GM12872 (cell line): Measurements from ENCODE around the gene NR3C2.

ENCODE experiments used
- TF ChIP-seq, protein P1 (sequence below): IDR thresholded peaks from 3 replicates; pipeline ENCODE4 v1.5.1; 2011; ENCODE audit warnings: low read depth, mild to moderate bottlenecking, low read length, moderate library complexity; ENCODE audit not compliant: insufficient read depth

The NR3C2 gene

DNA sequence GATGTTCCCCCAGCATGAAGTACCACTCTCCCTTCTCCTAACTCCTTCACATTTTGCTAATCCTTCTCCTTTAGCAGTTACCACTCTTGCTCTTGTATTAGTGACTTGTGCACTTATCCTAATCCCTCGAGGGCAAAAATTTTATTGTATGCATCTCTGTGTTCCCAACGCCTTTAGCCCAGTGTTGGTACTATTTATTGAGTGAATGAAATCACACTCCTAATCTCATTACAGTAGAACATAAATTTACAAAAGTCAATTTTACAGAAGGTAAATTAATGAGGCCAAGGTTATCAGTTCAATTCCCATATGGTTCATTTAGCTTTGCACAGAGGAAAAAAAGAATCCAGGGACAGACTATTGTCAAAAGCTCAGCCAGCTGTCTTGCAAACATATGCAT lies 178.4 kb downstream of the NR3C2 start:
- TF ChIP-seq, protein P1, sequence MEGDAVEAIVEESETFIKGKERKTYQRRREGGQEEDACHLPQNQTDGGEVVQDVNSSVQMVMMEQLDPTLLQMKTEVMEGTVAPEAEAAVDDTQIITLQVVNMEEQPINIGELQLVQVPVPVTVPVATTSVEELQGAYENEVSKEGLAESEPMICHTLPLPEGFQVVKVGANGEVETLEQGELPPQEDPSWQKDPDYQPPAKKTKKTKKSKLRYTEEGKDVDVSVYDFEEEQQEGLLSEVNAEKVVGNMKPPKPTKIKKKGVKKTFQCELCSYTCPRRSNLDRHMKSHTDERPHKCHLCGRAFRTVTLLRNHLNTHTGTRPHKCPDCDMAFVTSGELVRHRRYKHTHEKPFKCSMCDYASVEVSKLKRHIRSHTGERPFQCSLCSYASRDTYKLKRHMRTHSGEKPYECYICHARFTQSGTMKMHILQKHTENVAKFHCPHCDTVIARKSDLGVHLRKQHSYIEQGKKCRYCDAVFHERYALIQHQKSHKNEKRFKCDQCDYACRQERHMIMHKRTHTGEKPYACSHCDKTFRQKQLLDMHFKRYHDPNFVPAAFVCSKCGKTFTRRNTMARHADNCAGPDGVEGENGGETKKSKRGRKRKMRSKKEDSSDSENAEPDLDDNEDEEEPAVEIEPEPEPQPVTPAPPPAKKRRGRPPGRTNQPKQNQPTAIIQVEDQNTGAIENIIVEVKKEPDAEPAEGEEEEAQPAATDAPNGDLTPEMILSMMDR: no peak

DNA sequence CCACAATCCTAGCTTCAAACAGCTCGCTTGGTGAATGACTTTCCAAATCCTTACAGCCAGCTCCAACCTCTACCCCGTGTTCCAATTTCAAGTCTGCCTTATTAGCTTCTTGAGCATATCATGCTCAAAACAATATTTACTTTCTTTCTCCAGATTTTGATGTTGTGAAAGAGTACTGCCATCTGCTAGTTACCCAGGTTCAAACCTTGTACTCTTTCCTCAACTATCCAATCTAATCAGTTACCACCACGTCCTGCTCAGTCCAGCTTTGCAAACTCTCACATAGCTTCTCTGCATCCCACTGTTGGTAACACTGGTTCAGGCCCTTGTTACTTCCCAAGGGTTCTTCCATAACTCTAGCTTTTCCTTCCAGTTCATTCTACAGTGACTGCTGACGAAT lies 179.1 kb downstream of the NR3C2 start:
- TF ChIP-seq, protein P1: no peak

DNA sequence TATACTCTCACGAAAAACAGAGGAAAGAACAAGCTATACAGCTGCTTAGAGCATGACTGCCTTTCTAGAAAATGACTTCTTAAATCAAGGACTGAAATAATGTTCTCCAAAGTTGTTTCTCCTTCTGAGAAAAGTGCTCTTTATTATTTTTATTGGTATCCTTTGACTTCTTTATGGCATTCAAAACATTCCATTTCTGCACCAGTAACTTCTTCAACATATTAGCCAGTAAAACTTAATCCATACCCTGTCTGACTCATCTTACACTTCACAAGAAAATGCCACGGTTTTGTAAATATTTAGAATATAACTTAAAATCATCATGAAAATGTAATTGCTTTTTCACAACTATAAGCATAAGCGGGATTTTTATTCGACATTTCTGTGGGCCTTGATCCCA lies 180.4 kb downstream of the NR3C2 start:
- TF ChIP-seq, protein P1: no peak

DNA sequence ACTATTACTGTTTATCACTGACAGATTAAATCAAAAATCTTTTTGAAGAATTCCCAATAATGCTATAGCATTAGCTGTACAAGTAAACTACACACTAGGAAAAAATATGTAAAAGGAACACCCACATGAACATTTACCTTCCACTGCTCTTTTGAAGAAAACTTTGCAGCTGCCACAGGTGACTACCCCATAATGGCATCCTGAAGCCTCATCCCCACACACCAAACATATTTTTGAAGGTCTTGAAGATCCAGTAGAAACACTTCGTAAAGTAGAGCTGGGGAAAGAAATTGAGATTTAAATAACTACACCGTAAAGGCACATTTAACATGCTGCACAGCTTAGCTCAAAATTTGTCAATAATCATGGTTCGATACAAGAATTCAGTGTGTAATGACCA lies 182.4 kb downstream of the NR3C2 start:
- TF ChIP-seq, protein P1: no peak

DNA sequence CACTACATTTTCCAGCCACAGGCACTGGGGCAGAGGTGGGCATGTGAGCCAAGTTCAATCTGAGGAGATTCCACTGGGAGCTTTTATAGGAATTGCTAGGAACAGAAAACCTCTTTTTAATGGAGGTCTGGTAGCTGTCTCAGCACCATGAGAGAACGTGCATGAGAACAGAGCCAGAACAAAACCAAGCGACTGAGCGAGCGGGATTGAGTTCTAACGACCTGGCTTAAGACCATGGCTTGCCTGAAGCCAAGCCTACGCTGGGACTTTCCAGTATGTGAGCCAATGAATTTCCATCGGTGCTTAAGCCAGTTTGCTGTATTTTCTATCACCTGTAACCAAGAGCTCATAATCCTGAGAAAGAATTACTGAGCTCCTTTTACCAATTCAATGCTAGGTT lies 183.7 kb downstream of the NR3C2 start:
- TF ChIP-seq, protein P1: no peak

DNA sequence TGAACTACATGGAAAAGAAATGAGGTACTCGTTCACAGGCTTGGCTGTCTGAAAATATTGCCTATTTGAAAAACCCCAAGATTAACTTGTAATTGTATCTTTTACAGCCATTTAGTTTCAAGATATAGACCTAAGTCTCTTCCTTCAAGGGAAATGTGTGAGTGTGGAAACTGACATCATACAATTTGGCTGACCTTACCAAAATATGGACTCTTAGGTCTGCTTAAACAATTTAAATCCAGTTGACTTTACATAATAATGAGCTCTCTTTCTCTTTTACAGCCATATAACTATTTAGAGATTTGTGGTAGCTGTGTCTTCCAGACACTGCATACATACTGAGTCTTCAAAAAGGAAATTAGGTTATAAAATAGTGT lies 186.9 kb downstream of the NR3C2 start:
- TF ChIP-seq, protein P1: no peak

DNA sequence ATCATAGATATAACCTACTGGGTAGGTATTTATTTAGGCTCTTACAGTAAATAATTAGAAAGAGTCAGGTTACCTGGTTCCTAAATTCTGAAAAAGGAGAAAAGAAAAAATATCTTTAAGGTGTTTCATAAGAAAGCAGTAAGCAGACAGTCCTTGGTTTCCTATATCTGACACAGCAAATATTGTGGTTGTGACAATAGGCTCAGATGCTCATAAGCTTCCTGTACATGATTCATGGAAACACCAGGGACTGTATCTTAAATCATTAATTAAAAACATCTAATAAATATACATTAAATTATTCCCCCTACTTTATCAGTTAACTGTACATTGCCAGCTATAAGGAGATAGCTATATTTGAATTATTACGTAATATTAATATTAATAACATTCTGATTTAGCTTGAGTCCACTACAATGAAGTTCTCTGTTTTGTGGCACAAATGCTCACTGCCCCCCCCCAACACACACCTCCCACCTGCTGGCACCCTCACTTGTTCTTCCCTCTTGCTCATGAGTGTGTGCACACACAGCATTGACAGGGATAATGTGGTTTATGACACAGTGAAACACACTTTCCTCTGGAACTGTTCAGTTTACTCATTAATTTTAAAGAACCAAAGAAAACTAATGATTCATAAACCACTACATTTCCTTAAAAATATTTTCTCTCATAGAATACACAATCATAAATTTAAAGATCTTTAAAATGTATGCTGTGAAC lies 187.4 kb downstream of the NR3C2 start:
- TF ChIP-seq, protein P1: no peak
